Measurements from ENCODE around the gene A2M.
"Not testable (repeated sequence)": the region's sequence is repeated elsewhere in the genome, so short reads cannot be mapped to it uniquely, and the experiment has no call there.

Gene A2M

DNA sequence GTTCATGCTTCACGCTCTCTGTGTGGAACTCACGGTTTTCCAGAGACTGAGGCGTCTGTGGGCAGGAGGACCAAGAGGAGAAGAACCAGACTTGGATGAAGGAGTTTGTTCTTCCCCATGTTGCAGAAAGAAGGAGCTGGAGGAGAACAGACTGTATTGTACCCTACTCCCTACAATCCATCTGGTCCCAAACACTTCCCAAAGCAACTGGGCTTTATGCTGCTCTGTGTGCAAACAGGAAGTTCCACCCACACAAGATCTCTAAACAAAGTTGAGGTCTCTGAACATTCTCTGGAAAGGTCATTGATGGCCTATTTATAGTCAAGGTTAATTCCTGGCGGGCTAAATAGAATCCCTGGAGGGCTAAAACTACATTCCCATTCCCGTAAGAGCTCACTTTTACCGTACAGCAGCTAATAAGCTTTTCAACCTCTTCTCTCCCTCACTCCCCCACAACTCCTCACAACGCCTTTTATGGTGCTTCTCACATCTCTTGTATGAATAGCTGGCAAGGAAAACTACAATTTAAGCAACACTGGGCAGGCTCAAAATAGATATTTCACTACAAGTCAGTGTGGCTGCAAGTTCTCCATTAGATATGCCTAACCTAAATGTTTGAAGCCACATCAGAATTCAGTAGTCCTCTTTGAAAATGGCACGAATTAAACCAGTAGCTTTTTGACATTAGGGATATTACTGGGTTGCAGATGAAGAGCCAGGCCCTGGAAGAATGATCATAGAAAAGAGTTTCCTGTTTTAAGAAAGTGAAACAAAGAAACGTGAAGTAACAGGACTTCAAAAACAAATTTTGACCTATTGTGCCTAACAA lies at the start of gene A2M:
TSS of gene A2M (minus strand) at position 189 of the 829 bp plus-strand sequence. CDS start at position 119, 70 bp downstream.
- DNase-seq = no peak

DNA sequence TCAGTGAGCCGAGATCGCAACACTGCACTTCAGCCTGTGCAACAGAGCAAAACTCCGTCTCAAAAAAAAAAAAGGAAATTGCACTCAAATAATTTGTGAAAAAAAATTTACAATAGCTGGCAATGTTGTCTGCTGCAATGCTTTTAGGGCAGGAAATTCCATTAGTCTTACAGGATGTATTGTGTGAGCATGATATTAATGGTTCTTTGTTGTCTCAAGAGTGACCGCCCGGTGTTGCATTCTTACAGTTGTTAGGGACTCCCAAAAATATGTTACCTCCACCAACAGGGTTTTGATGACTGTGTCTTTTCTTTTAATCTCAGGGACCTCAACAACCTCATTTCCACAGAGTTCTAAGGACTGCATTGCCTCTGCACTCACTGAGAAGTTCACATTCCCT lies 47.7 kb upstream of the A2M start:
- no peak for DNase-seq

- no peak for DNase-seq
Observed at GRCh38 chr12:9156119-9156518, 40.4 kb upstream of the A2M start.

GRCh38 chr12:9149372-9149771 lies 33.7 kb upstream of the A2M start:
- no peak for DNase-seq

- DNase-seq = no peak
Observed at GRCh38 chr12:9148926-9149325, 33.2 kb upstream of the A2M start.

- DNase-seq = no peak
Observed at GRCh38 chr12:9147461-9147860, 31.7 kb upstream of the A2M start.

- no peak for DNase-seq
Observed at GRCh38 chr12:9144730-9145106, 29.0 kb upstream of the A2M start.

GRCh38 chr12:9143929-9144729 lies 28.4 kb upstream of the A2M start:
- DNase-seq = no peak

GRCh38 chr12:9143137-9143536 lies 27.4 kb upstream of the A2M start:
- no peak for DNase-seq

DNA sequence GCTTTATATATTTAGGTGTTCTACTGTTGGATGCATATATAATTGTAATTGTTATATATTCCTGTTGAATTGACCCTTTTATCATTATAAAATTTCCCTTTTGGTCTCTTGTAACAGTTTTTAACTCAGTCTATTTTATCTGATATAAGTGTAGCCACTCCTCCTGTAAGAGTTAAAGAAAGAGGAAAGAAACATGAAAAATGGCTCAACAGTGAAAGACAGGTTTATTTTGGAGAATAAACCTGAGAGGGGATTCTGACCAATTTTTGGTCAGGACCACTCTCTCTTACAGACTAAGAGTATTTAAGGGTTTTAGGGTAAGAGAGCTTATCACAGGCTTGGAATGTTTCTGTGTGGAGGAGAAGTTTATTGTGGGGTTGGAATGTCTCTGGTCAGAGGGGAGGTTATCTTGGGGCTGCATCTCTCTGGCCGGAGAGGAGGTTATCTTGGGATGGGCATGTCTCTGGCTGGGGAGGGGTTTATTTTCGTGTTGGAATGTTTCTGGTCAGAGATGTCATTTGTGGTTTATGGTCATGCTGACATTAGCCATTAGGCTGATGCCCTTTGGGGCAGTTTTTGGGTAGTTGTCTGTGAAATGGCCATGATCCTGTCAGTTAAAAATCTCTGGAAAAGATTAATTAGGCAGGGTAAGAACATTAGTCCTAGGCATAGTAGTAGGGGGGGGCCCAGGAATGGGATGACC lies 24.0 kb upstream of the A2M start:
- DNase-seq = not testable (repeated sequence)

DNA sequence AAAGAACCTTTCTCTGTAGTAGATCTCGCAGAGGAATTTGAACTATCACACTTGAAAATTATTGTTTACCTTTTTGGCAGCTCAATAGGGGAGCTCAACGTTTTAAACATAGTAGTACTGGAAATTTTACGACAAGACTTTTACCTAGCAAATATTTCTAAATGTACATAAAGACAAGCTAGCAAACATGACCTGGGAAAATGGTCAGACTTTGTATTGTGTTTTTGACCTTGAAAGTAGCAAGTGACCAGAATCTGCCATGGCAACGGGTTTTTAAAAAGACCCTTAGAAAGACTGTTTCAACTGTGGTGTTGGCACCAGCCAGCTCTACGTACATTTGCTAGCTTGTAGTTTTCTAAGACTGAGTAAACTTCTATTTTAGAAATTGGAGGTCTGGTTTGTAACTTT lies 20.2 kb upstream of the A2M start:
- DNase-seq = no peak

DNA sequence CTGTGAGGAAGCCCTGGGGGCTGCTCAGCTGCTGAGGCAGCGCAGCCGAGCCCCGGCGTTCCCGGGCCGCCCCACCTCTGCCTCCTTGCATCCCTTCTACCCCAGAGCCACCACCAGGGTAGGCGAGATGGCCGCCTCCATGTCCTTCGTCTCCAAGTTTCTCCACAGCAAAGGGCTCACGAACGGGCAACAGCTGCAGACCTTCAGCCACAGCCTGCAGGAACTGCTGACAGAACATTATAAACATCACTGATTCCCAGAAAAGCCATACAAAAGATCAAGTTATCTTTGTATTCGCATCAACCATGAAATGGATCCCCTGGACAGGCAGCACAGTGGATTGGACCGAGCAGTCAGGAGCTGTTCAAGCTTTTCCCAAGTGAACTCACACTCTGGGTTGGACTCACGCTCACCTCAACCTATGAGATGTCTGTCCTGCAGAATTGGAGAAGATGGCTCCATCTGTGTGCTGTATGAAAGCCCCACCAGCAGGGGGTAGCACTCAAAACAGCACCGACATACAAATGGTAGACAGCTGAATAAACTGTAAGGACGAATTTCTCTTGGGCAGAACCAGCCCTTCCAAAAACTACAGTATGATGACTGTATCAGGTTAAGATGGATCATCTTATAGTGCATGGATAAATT lies 19.4 kb upstream of the A2M start:
- DNase-seq = no peak

DNA sequence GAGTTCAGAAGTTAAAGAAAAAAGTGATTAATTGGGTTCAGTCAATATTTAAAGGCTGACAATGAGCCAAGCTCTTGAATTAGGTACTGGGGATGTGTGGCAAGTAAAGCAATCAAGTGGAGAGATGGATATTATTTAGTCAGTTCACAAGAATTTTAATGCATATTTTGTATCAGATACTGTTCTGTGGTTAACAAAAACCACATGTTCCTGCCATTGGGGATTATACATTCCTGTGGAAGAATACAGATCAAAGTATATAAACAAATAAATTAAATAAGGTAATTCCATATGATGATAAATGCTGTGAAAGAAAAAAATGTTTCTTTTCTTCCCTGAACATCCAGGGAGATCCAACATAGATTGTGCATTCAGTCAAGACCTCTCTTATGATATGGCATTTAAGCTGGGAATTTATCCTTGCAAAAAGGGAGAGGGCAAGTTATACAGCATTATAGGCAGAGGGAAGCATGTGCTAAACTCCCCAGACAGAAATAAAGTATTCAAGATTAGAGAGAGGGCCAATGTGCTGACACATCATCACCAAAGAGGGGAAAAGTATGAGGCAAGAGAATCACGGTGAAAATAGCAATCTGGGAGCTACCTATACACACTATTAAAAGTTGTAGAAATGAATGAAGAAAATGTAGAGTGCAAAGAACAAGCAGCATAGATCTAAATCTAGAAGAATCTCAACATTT lies 17.6 kb upstream of the A2M start:
- DNase-seq = no peak

- no peak for DNase-seq
Observed at GRCh38 chr12:9132008-9132535, 16.4 kb upstream of the A2M start.

GRCh38 chr12:9130244-9130643 lies 14.5 kb upstream of the A2M start:
- no peak for DNase-seq

DNA sequence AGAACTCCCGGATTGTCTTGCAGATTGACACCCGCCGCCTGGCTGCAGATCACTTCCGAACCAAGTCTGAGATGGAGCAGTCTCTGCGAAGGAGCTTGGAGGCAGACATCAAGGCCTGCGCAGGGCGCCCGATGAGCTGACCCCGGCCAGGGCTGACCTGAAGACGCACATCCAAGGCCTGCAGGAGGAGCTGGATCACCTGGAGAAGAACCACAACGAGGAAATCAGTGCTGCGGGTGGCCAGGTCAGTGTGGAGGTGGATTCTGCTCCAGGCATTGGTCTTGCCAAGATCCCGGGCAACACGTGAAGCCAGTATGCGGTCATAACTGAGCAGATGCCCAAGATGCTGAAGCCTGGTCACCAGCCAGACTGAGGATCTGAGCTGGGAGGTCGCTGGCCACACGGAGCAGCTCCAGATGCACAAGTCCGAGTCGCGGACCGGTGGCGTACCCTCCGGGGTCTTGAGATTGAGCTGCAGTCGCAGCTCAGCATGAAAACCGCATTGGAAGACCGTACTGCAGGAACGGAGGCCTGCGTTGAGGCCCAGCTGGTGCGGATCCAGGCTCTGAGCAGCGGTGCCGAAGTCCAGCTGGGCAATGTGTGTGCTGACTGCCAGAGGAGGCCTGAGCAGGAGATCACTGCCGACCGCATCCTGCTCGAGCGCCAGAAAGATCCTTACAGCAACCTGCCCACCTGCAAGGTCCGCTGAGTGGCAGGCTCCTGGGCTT lies 12.4 kb upstream of the A2M start:
- DNase-seq = no peak

GRCh38 chr12:9127484-9127883 lies 11.8 kb upstream of the A2M start:
- DNase-seq = no peak

DNA sequence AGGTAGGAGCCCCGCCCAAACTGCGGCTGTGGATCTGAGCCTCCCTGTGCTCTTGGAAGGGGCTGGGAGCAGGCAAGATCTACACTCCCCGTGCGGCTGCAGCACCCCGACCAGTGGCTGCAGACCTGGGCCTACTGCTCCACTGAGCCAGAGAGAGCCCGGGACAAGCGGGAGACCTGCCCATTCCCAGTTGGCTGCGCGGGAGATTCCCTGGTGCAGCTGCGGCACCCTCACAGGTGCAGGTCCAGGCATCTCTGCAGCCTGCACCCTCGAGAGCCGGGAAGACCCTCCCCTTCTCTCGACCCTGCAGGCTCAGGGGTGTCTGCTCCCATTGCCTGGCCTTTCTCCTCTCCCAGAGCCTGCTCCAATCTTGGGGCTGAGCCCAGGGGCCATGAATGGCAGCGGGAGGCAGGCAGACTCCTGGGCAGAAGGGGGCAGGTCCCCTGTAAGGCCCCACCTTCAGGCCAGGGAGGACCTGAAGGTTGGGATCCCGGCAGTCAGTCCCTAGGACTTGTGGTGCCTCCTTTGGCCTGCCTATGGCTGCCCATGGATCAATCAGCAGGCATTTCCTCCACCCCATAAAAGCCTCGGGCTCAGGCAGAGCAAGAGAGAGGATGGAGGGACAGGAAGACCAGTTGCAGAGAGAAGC lies 8.8 kb upstream of the A2M start:
- DNase-seq = no peak

GRCh38 chr12:9123781-9124382 lies 8.2 kb upstream of the A2M start:
- DNase-seq = no peak

DNA sequence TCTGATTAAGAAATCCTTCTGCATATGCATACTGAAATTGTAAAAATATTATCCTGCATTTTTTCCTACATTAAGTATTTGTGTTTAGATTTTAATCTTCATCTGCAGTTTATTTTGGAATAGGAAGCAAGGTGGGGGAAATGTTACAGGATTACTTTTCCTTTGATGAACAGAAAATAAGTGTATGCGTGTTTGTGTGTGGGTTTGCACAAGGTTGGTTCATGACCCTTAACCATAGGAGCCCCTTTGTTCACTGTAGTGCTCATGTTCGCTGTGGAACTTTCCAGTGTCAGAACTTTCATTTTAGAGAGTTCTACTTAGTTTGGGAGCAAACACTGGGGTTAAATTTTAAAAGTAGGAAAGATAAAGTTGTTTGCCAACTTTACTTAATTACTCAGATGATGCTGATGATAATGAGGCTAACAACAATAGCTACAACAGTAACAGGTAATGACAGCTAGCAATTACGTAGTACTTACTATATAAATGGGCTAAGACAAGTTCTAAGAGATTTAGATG lies 6.4 kb upstream of the A2M start:
- no peak for DNase-seq

Data from NCI-H2029 treated with DMSO at 0.1 percent for 48 hours (cell line).